ENCODE results near the gene ZFYVE28. TPM values are rescaled to one million over a fixed set of nuclear protein-coding genes. Genes with fewer than 3 reads are reported as not detected.

ZFYVE28 gene
- polyA plus RNA-seq (2012; ENCODE audit: insufficient read length, low read depth), result 0.21 TPM

- TF ChIP-seq REST (IDR thresholded peaks at IDR 0.05; ENCODE audit: insufficient read depth in 1 of 2, low read depth in 2 of 2, low read length in 2 of 2), result no peak
- no peak for TF ChIP-seq FOXP2 (optimal IDR thresholded peaks at IDR 0.05; ENCODE audit: borderline replicate concordance, extremely low read depth, extremely low read length, insufficient read depth)
- no peak for TF ChIP-seq SIN3A (IDR thresholded peaks at IDR 0.05; ENCODE audit: borderline replicate concordance, insufficient read depth, low read length)
- no peak for TF ChIP-seq TAF1 (IDR thresholded peaks at IDR 0.05; ENCODE audit: borderline replicate concordance, insufficient read depth, low read length)
- TF ChIP-seq POLR2AphosphoS5 (IDR thresholded peaks at IDR 0.05; ENCODE audit: low read depth, low read length), result no peak
Observed at GRCh38 chr4:2417765-2418649, at the start of gene ZFYVE28. ZFYVE28 (minus strand) TSS chr4:2418645; CDS start chr4:2418323, 322 bp downstream.

GRCh38 chr4:2465032-2465431 lies 46.6 kb upstream of the ZFYVE28 start:
- TF ChIP-seq REST (IDR thresholded peaks at IDR 0.05; ENCODE audit: insufficient read depth in 1 of 2, low read depth in 2 of 2, low read length in 2 of 2) (no peak), FOXP2 (optimal IDR thresholded peaks at IDR 0.05; ENCODE audit: borderline replicate concordance, extremely low read depth, extremely low read length, insufficient read depth) (no peak), POLR2AphosphoS5 (IDR thresholded peaks at IDR 0.05; ENCODE audit: low read depth, low read length) (no peak), SIN3A (IDR thresholded peaks at IDR 0.05; ENCODE audit: borderline replicate concordance, insufficient read depth, low read length) (no peak), TAF1 (IDR thresholded peaks at IDR 0.05; ENCODE audit: borderline replicate concordance, insufficient read depth, low read length) (no peak)

GRCh38 chr4:2462992-2463762 lies 44.7 kb upstream of the ZFYVE28 start:
- TF ChIP-seq POLR2AphosphoS5 (IDR thresholded peaks at IDR 0.05; ENCODE audit: low read depth, low read length) (no peak), SIN3A (IDR thresholded peaks at IDR 0.05; ENCODE audit: borderline replicate concordance, insufficient read depth, low read length) (no peak), TAF1 (IDR thresholded peaks at IDR 0.05; ENCODE audit: borderline replicate concordance, insufficient read depth, low read length) (no peak), REST (IDR thresholded peaks at IDR 0.05; ENCODE audit: insufficient read depth in 1 of 2, low read depth in 2 of 2, low read length in 2 of 2) (no peak), FOXP2 (optimal IDR thresholded peaks at IDR 0.05; ENCODE audit: borderline replicate concordance, extremely low read depth, extremely low read length, insufficient read depth) (no peak)

GRCh38 chr4:2462218-2462991 lies 44.0 kb upstream of the ZFYVE28 start:
- TF ChIP-seq FOXP2 (optimal IDR thresholded peaks at IDR 0.05; ENCODE audit: borderline replicate concordance, extremely low read depth, extremely low read length, insufficient read depth) (no peak), TAF1 (IDR thresholded peaks at IDR 0.05; ENCODE audit: borderline replicate concordance, insufficient read depth, low read length) (no peak)
